Caco-2 (cell line): ENCODE data around the gene NFASC. TPM values are rescaled to one million over a fixed set of nuclear protein-coding genes. Genes with fewer than 3 reads are reported as not detected.
A peak's percentile ranks its signal among the peaks of the same experiment; 100 is the strongest.

Source experiments
- BruUV-seq: library from RNA; stranded (reverse); fragments of 400-500 nt; replicated peaks from 2 replicates; lab custom pipeline; 2021; lab: Mats Ljungman, UMichigan
- CTCF ChIA-PET: fragments of 300-600 bp; sonication (Branson Sonifier 250); formaldehyde crosslinking; loops from one replicate; lab custom pipeline; 2022; ENCODE audit warnings: antibody characterized with exemption; lab: Charles Lee
- POLR2A ChIA-PET: fragments of 300-600 bp; sonication (Branson Sonifier 250); formaldehyde crosslinking; loops from one replicate; lab custom pipeline; 2022; ENCODE audit warnings: antibody characterized with exemption; lab: Charles Lee
- DNase-seq, 2 experiments: peaks; one replicate each; pipeline versions ENCODE4 v3.0.0 to v3.0.0-alpha.2; 2020 to 2022
- H3K27me3 ChIP-seq: replicated peaks from 2 replicates; pipeline ENCODE4 v1.6.0; 2011; ENCODE audit warnings: low read length; ENCODE audit not compliant: control insufficient read depth, insufficient read depth
- H3K36me3 ChIP-seq: 2 replicates; pipeline ENCODE4 v1.5.1; 2011; ENCODE audit warnings: low read length; ENCODE audit not compliant: control insufficient read depth, insufficient read depth
- H3K4me1 ChIP-seq: fragments of 250-450 bp; sonication (Bioruptor Pico); 2 replicates; pipeline ENCODE4 v1.5.1; 2020; ENCODE audit warnings: mild to moderate bottlenecking
- H3K4me3 ChIP-seq: 2 replicates; pipeline ENCODE4 v1.5.1; 2011; ENCODE audit warnings: low read depth, mild to moderate bottlenecking, control low read depth, low read length
- H3K9me3 ChIP-seq: fragments of 250-450 bp; sonication (Bioruptor Pico); 2 replicates; pipeline ENCODE4 v1.5.1; 2020; ENCODE audit warnings: mild to moderate bottlenecking, moderate library complexity
- H3K27ac Mint-ChIP-seq: one replicate; pipeline ENCODE4 v1.8.0; 2022; ENCODE audit warnings: mixed read lengths; ENCODE audit not compliant: unreplicated experiment
- H3K27me3 Mint-ChIP-seq: one replicate; pipeline ENCODE4 v1.8.0; 2022; ENCODE audit warnings: mixed read lengths; ENCODE audit not compliant: insufficient read depth, unreplicated experiment
- H3K36me3 Mint-ChIP-seq: one replicate; pipeline ENCODE4 v1.8.0; 2022; ENCODE audit warnings: mild to moderate bottlenecking, mixed read lengths; ENCODE audit not compliant: insufficient read depth, unreplicated experiment
- H3K4me1 Mint-ChIP-seq: one replicate; pipeline ENCODE4 v1.8.0; 2022; ENCODE audit warnings: low read depth, mixed read lengths; ENCODE audit not compliant: unreplicated experiment
- H3K4me3 Mint-ChIP-seq: one replicate; pipeline ENCODE4 v1.8.0; 2022; ENCODE audit warnings: mild to moderate bottlenecking, moderate library complexity, mixed read lengths; ENCODE audit not compliant: unreplicated experiment
- H3K9me3 Mint-ChIP-seq: one replicate; pipeline ENCODE4 v1.8.0; 2022; ENCODE audit warnings: mixed read lengths; ENCODE audit not compliant: unreplicated experiment
- intact Hi-C: fragments of 100-400 bp; cut with micrococcal nuclease; formaldehyde crosslinking; loops from one replicate; pipeline ENCODE4 v1.10.0; 2022; ENCODE audit not compliant: unreplicated experiment
- total RNA-seq: library from RNA; stranded (reverse); gene quantifications from 2 replicates; pipeline ENCODE4 v1.2.3, GENCODE V29; 2022
- TF ChIP-seq, protein P1 (sequence below), 2 experiments: fragments of 200-600 bp in 1 of 2; IDR thresholded peaks; 1 replicate in 1 of 2; 2 replicates in 1 of 2; pipeline versions ENCODE4 v1.5.1 to v1.8.0; 2011 to 2022; ENCODE audit warnings: antibody characterized with exemption in 1 of 2, control low read depth in 1 of 2, inconsistent platforms in 1 of 2, low read depth in 1 of 2, low read length in 1 of 2, mild to moderate bottlenecking in 1 of 2, moderate library complexity in 1 of 2; ENCODE audit not compliant: insufficient read depth in 1 of 2, severe bottlenecking in 1 of 2, unreplicated experiment in 1 of 2

The NFASC gene
- total RNA-seq, 1 experiment from 2014 or later: 1.3 TPM

DNA sequence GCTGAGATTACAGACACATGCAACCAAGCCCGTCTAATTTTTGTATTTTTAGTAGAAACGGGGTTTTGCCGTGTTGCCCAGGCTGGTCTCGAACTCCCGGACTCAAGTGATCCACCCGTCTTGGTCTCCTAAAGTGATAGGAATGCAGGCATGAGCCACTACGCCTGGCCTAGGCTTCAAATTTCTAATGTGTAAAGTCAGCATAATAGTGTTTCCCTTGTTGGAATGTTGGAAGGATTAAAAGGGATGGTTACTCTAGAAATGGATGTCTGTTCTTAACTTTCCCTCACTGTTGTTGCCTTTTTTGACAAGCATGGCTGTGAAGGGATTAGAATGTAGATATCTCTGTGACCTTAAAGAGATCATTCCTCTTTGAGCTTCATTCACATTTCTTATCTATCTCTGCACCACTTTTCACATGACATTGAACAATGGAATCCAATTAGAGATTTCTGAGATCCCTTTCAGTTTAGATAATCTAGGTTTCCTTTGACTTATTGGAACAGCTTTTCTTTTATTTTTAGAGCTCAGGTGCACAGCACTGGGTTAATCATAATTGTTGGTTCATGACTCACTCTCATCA is 33.7 kb downstream of the NFASC start:
- ChIA-PET POLR2A (no interaction called here), CTCF (no interaction called here)
- Histone ChIP-seq H3K27me3 (no peaks in the 10 kb centered on the region), H3K9me3 (no peaks in the 10 kb centered on the region), H3K4me3 (no peak overlapping the region), H3K36me3 (no peaks in the 10 kb centered on the region), H3K4me1 (no peaks in the 10 kb centered on the region)
- DNase-seq: no peak
- H3K4me3 Mint-ChIP-seq: no peak overlapping the region
- H3K27me3 Mint-ChIP-seq: peaks cover 17% of the 10 kb centered on the region
- no peaks in the 10 kb centered on the region for H3K9me3 Mint-ChIP-seq
- no peaks in the 10 kb centered on the region for H3K36me3 Mint-ChIP-seq
- intact Hi-C loops: no loop called here
- BruUV-seq: no TSS peak
- H3K27ac Mint-ChIP-seq: no peak overlapping the region
- TF ChIP-seq, protein P1, sequence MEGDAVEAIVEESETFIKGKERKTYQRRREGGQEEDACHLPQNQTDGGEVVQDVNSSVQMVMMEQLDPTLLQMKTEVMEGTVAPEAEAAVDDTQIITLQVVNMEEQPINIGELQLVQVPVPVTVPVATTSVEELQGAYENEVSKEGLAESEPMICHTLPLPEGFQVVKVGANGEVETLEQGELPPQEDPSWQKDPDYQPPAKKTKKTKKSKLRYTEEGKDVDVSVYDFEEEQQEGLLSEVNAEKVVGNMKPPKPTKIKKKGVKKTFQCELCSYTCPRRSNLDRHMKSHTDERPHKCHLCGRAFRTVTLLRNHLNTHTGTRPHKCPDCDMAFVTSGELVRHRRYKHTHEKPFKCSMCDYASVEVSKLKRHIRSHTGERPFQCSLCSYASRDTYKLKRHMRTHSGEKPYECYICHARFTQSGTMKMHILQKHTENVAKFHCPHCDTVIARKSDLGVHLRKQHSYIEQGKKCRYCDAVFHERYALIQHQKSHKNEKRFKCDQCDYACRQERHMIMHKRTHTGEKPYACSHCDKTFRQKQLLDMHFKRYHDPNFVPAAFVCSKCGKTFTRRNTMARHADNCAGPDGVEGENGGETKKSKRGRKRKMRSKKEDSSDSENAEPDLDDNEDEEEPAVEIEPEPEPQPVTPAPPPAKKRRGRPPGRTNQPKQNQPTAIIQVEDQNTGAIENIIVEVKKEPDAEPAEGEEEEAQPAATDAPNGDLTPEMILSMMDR (IDR thresholded peaks at IDR 0.05; ENCODE audit: insufficient read depth in 1 of 2, low read depth in 1 of 2, low read length in 1 of 2, severe bottlenecking in 1 of 2, unreplicated experiment in 1 of 2): no peak
- no peaks in the 10 kb centered on the region for H3K4me1 Mint-ChIP-seq

DNA sequence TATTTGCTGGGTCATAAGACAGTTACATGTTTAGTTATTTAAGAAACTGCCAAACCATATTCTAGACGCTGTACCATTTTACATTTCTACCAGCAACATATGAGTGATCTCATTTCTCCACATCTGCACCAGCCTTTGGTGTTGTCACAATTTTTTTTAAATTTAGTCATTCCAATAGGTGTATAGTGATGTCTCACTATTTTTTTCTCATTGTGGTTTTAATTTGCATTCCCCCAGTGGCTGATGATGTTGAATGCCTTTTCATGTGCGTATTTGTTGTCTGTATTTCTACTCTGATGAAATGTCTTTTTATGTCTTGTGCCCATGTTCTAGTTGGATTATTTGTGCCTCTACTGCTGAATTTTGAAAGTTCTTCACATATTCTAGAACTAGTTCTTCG is 38.4 kb downstream of the NFASC start:
- Mint-ChIP-seq H3K9me3 (peaks cover 3% of the 10 kb centered on the region), H3K27me3 (no peaks in the 10 kb centered on the region), H3K4me3 (no peak overlapping the region), H3K36me3 (no peaks in the 10 kb centered on the region), H3K4me1 (no peaks in the 10 kb centered on the region), H3K27ac (no peak overlapping the region)
- TF ChIP-seq, protein P1 (IDR thresholded peaks at IDR 0.05; ENCODE audit: insufficient read depth in 1 of 2, low read depth in 1 of 2, low read length in 1 of 2, severe bottlenecking in 1 of 2, unreplicated experiment in 1 of 2): no peak
- intact Hi-C loops: no loop called here
- no peaks in the 10 kb centered on the region for H3K36me3 ChIP-seq
- POLR2A ChIA-PET: no interaction called here
- BruUV-seq: no TSS peak
- H3K4me1 ChIP-seq: no peaks in the 10 kb centered on the region
- H3K27me3 ChIP-seq: no peaks in the 10 kb centered on the region
- no peak overlapping the region for H3K4me3 ChIP-seq
- H3K9me3 ChIP-seq: no peaks in the 10 kb centered on the region
- no peak for DNase-seq
- CTCF ChIA-PET: no interaction called here

DNA sequence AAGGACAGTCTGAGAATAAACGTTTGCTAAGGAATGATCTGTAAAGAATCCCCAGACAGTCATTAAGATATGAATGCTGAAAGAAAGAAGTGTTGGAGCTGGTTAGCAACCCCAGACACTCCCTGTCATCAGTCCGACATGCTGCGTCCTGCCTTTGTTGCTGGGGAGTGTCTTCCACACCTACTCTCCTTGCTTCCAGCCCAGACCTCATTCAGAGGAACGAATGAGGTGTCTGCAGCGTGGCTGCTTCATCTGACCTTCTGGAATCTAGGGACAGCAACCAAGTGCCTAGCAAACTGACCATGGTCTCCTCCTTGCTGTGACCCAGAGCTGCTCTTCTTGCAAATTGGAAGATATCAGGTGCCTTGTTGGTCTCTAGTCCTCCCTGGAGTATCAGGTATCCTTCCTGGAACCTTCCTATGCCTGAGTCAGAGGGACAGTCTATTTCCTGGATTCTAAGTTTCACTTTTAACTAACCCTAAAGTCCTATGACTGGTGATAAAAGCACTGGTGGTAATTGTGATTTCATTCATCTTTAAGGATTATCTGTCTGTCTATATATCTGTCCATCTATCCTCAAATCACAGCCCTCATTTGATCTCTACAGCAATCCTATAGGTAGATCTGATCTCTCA is 45.3 kb downstream of the NFASC start:
- CTCF ChIA-PET: interaction anchor here (0.6 kb wide), 1 partner anchor 15 kb away, joined by 3 read pairs; no protein-coding TSS in a partner anchor
- peak overlapping the region; percentile 55 for H3K27ac Mint-ChIP-seq
- H3K9me3 Mint-ChIP-seq: peaks cover 9% of the 10 kb centered on the region
- POLR2A ChIA-PET: no interaction called here
- H3K36me3 Mint-ChIP-seq: no peaks in the 10 kb centered on the region
- no peaks in the 10 kb centered on the region for H3K36me3 ChIP-seq
- TF ChIP-seq, protein P1 (IDR thresholded peaks at IDR 0.05; ENCODE audit: insufficient read depth in 1 of 2, low read depth in 1 of 2, low read length in 1 of 2, severe bottlenecking in 1 of 2, unreplicated experiment in 1 of 2): no peak
- no peaks in the 10 kb centered on the region for H3K27me3 ChIP-seq
- intact Hi-C loops: no loop called here
- H3K4me1 Mint-ChIP-seq: peaks cover 17% of the 10 kb centered on the region
- no TSS peak for BruUV-seq
- no peak overlapping the region for H3K4me3 ChIP-seq
- peak in 1 of 2 experiments; percentile 6 for DNase-seq
- no peaks in the 10 kb centered on the region for H3K27me3 Mint-ChIP-seq
- peaks cover 12% of the 10 kb centered on the region for H3K9me3 ChIP-seq
- peaks cover 34% of the 10 kb centered on the region for H3K4me1 ChIP-seq
- H3K4me3 Mint-ChIP-seq: no peak overlapping the region
